NCI-H774 (cell line): ENCODE measurements around the gene CEP85.
A peak's percentile ranks its signal among the peaks of the same experiment; 100 is the strongest.

ENCODE experiments used
- DNase-seq: peaks from one replicate; lab custom pipeline; 2025; lab: John Stamatoyannopoulos, UW

Gene CEP85

GRCh38 chr1:26315874-26316850 is 82.2 kb downstream of the CEP85 start:
- no peak for DNase-seq

- DNase-seq = no peak
Measured at GRCh38 chr1:26317146-26317545, 83.1 kb downstream of the CEP85 start.

- DNase-seq = no peak
Measured at GRCh38 chr1:26317612-26318337, 83.8 kb downstream of the CEP85 start, which contains the start of gene CD52. TSS of gene CD52 (plus strand) at chr1:26317958. CDS start at chr1:26318018, 60 bp downstream.

GRCh38 chr1:26318338-26319064 is 84.5 kb downstream of the CEP85 start:
- DNase-seq = no peak

DNA sequence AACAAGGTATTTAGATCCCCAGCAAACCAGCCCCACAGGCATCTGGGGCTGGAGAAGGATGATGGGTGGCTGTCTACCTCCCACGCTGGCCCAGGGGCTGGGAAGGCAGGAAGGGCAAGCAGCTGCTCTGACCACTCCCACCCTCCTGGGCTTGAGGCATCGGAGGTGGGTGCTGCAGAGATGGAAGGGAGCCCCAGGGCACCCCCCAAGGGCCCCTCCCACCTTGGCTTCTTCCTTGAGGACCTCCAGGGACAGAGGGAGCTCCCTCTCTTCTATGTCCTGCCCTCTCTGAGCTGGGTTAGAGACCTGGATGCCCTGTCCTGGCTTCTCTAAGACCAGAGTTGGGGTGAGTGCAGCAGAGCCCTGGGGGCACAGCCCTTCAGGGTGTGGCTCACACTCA is 86.9 kb downstream of the CEP85 start:
- DNase-seq = no peak

GRCh38 chr1:26321315-26322041 is 87.5 kb downstream of the CEP85 start:
- DNase-seq = peak; percentile 9

- DNase-seq = no peak
Measured at GRCh38 chr1:26322042-26322331, 88.0 kb downstream of the CEP85 start.

DNA sequence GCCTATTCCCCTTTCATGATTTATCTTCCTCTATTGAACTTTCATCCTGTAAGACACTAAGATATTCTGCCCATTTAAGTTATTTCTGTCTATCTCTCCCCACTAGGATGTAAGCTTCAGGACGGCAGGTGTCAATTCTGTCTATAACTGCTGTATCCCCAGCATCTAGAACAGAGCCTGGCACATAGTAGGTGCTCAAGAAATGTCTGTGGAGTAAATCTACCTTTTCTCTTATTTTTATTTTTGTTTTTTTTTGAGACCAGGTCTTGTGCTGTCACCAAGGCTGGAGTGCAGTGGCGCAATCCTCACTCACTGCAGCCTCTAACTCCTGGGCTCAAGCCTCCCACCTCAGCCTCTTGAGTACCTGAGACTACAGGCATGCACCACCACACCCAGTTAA is 89.4 kb downstream of the CEP85 start:
- DNase-seq = no peak

- DNase-seq = no peak
Measured at GRCh38 chr1:26324550-26324949, 90.5 kb downstream of the CEP85 start.

DNA sequence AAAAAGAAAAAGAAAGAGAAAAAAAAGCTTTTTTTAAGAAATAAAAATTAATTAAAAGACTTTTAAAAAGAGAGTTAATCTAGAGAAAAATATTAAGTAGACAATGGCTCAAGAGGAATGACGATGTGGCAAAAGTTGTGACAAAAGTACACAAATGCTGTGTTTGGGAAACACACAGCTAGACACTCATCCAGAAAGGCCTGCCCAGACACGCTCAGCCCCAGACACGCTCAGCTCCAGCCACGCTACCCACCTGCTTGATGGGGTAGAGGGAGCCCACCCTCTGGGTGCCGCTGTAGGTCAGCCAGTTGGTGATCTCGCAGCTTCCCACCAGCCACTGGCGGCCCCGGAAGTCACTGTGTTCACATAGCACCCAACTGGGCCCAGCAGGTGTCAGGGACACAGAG is 94.0 kb downstream of the CEP85 start:
- peak; percentile 16 for DNase-seq
